ENCODE results near the gene STEAP3. TPM values are rescaled to one million over a fixed set of nuclear protein-coding genes. Genes with fewer than 3 reads are reported as not detected.

STEAP3 gene
- total RNA-seq, 1 experiment from 2014 or later: 15.4 TPM

- no peak overlapping the region for H4K91ac ChIP-seq (ENCODE audit: insufficient read length, low read depth, low read length)
- H2BK15ac ChIP-seq (ENCODE audit: low read depth, low read length): no peak overlapping the region
- H3K9me3 Mint-ChIP-seq: no peaks in the 10 kb centered on the region
- no peak for TF ChIP-seq CTCF (conservative IDR thresholded peaks at IDR 0.05)
- no peaks in the 10 kb centered on the region for H3K79me2 ChIP-seq (ENCODE audit: insufficient read depth, low read length)
- H2AK5ac ChIP-seq (ENCODE audit: insufficient read length, low read length): no peak overlapping the region
- H3K27me3 Mint-ChIP-seq (ENCODE audit: low read depth): peaks cover 16% of the 10 kb centered on the region
- H2AFZ ChIP-seq (ENCODE audit: low read length): no peak overlapping the region
- no peak overlapping the region for H3K4ac ChIP-seq (ENCODE audit: low read depth, low read length)
- no peak overlapping the region for H3K9ac ChIP-seq (ENCODE audit: extremely low read depth, insufficient read length, low read length)
- no peak overlapping the region for H3K14ac ChIP-seq (ENCODE audit: insufficient read depth, low read length)
- H3K79me1 ChIP-seq (ENCODE audit: insufficient read depth, low read depth, low read length, poor library complexity, severe bottlenecking): no peaks in the 10 kb centered on the region
- H3K18ac ChIP-seq (ENCODE audit: insufficient read length, low read depth, low read length): no peak overlapping the region
- no peak for DNase-seq
- no peaks in the 10 kb centered on the region for H4K20me1 ChIP-seq (ENCODE audit: control insufficient read depth, insufficient read depth, insufficient read length)
- H2BK20ac ChIP-seq (ENCODE audit: low read depth, low read length, poor library complexity, severe bottlenecking): no peak overlapping the region
- no peak overlapping the region for H4K8ac ChIP-seq (replicated peaks; ENCODE audit: insufficient read length, low read depth, low read length)
- WGBS (ENCODE audit: extremely low coverage, insufficient read length, low lambda C conversion rate): no CpG with 5 or more reads among the region's 1 CpG
- H3K27me3 ChIP-seq (ENCODE audit: insufficient read depth, low read length): no peaks in the 10 kb centered on the region
- H4K5ac ChIP-seq (ENCODE audit: insufficient read length, low read depth, low read length): no peak overlapping the region
- no peak overlapping the region for H3K4me3 Mint-ChIP-seq
- H3K27ac ChIP-seq (ENCODE audit: insufficient read length, low read depth, low read length): no peak overlapping the region
- peaks cover 2% of the 10 kb centered on the region; the same call in 1 of the 2 replicates for H3K4me1 ChIP-seq (ENCODE audit: insufficient read depth, low read length)
- H3T11ph ChIP-seq (ENCODE audit: low read length): no peak overlapping the region
- no peak overlapping the region for H3K56ac ChIP-seq (ENCODE audit: insufficient read length, low read depth, low read length)
- H3K23ac ChIP-seq (ENCODE audit: insufficient read length, low read depth, low read length): no peak overlapping the region
- no peak overlapping the region for H2BK120ac ChIP-seq (ENCODE audit: low read depth, low read length, poor library complexity, severe bottlenecking)
- H2BK12ac ChIP-seq (ENCODE audit: insufficient read length, low read depth, low read length): no peak overlapping the region
- no peaks in the 10 kb centered on the region for H3K9me3 ChIP-seq (ENCODE audit: control insufficient read depth, low read depth, low read length)
- no peak overlapping the region for H2BK5ac ChIP-seq (ENCODE audit: insufficient read length, low read length)
- no peak overlapping the region for H3K4me2 ChIP-seq (ENCODE audit: insufficient read depth, insufficient read length, low read length)
- peaks cover 10 to 11% of the 10 kb centered on the region in 2 experiments for H3K4me1 Mint-ChIP-seq
- H3K27ac Mint-ChIP-seq: no peak overlapping the region
- H3K23me2 ChIP-seq (ENCODE audit: insufficient read length, low read depth, low read length, poor library complexity, severe bottlenecking): no peaks in the 10 kb centered on the region
- H3K36me3 Mint-ChIP-seq (ENCODE audit: insufficient read depth in 1 of 3, low read depth in 3 of 3): no peaks in the 10 kb centered on the region
Observed at GRCh38 chr2:119202610-119203310, 20.9 kb upstream of the STEAP3 start.
